ENCODE data around the gene NECTIN4.
A peak's percentile ranks its signal among the peaks of the same experiment; 100 is the strongest.

NECTIN4 gene

GRCh38 chr1:161084597-161084988 lies 4.8 kb downstream of the NECTIN4 start:
- H3K4me3 ChIP-seq (ENCODE audit: low read length): no peak overlapping the region
- no peak for DNase-seq (ENCODE audit: low read depth, low spot score)

GRCh38 chr1:161083748-161084596 lies 5.4 kb downstream of the NECTIN4 start:
- no peak overlapping the region for H3K4me3 ChIP-seq (ENCODE audit: low read length)
- DNase-seq (ENCODE audit: low read depth, low spot score): no peak

GRCh38 chr1:161082996-161083747 lies 6.2 kb downstream of the NECTIN4 start:
- H3K4me3 ChIP-seq (ENCODE audit: low read length): no peak overlapping the region
- DNase-seq (ENCODE audit: low read depth, low spot score): no peak

- H3K4me3 ChIP-seq (ENCODE audit: low read length): no peak overlapping the region
- no peak for DNase-seq (ENCODE audit: low read depth, low spot score)
Measured at GRCh38 chr1:161082483-161082882, 6.9 kb downstream of the NECTIN4 start.

GRCh38 chr1:161081519-161081918 lies 7.8 kb downstream of the NECTIN4 start:
- DNase-seq (ENCODE audit: low read depth, low spot score): no peak
- no peak overlapping the region for H3K4me3 ChIP-seq (ENCODE audit: low read length)

GRCh38 chr1:161080441-161081405 lies 8.6 kb downstream of the NECTIN4 start:
- H3K4me3 ChIP-seq (ENCODE audit: low read length): no peak overlapping the region
- no peak for DNase-seq (ENCODE audit: low read depth, low spot score)

GRCh38 chr1:161079436-161080110 lies 9.8 kb downstream of the NECTIN4 start:
- no peak overlapping the region for H3K4me3 ChIP-seq (ENCODE audit: low read length)
- DNase-seq (ENCODE audit: low read depth, low spot score): no peak

GRCh38 chr1:161077426-161077825 lies 11.9 kb downstream of the NECTIN4 start:
- H3K4me3 ChIP-seq (ENCODE audit: low read length): no peak overlapping the region
- no peak for DNase-seq (ENCODE audit: low read depth, low spot score)

GRCh38 chr1:161076410-161076809 lies 12.9 kb downstream of the NECTIN4 start:
- H3K4me3 ChIP-seq (ENCODE audit: low read length): no peak overlapping the region
- DNase-seq (ENCODE audit: low read depth, low spot score): no peak

GRCh38 chr1:161074676-161075368 lies 14.5 kb downstream of the NECTIN4 start:
- DNase-seq (ENCODE audit: low read depth, low spot score): no peak
- H3K4me3 ChIP-seq (ENCODE audit: low read length): no peak overlapping the region

- H3K4me3 ChIP-seq (ENCODE audit: low read length): no peak overlapping the region
- DNase-seq (ENCODE audit: low read depth, low spot score): no peak
Measured at GRCh38 chr1:161073474-161074121, 15.8 kb downstream of the NECTIN4 start.

- no peak for DNase-seq (ENCODE audit: low read depth, low spot score)
- no peak overlapping the region for H3K4me3 ChIP-seq (ENCODE audit: low read length)
Measured at GRCh38 chr1:161072751-161073449, 16.5 kb downstream of the NECTIN4 start.

GRCh38 chr1:161071886-161072371 lies 17.4 kb downstream of the NECTIN4 start:
- H3K4me3 ChIP-seq (ENCODE audit: low read length): no peak overlapping the region
- peak; percentile 28 for DNase-seq (ENCODE audit: low read depth, low spot score)

GRCh38 chr1:161070761-161071160 lies 18.6 kb downstream of the NECTIN4 start:
- no peak overlapping the region for H3K4me3 ChIP-seq (ENCODE audit: low read length)

GRCh38 chr1:161069731-161070270 lies 19.6 kb downstream of the NECTIN4 start, which contains the start of gene ARHGAP30:
TSS of gene ARHGAP30 (minus strand) at chr1:161069891. CDS start at chr1:161069624, 267 bp downstream.
- DNase-seq (ENCODE audit: low read depth, low spot score): peak; percentile 96
- peak within 1 kb of the TSS; percentile 93 for H3K4me3 ChIP-seq (ENCODE audit: low read length)

More at GRCh38 chr1:161070761-161071160, 18.6 kb downstream of the NECTIN4 start:
- DNase-seq (ENCODE audit: low read depth, low spot score): no peak

- peak overlapping the region; percentile 93 for H3K4me3 ChIP-seq (ENCODE audit: low read length)
- DNase-seq (ENCODE audit: low read depth, low spot score): no peak
Measured at GRCh38 chr1:161069241-161069640, 20.1 kb downstream of the NECTIN4 start.

Measured in Jurkat, Clone E6-1 (cell line).